Stimulated activated CD4-positive, alpha-beta T cell treated with anti-CD3 and anti-CD28 coated beads, Interleukin-12 subunit alpha, Interleukin-12 subunit beta, amount 100 ng/mL, for 4 hours (primary cell): ENCODE data around the gene MAP2K5.

ENCODE experiments used
- DNase-seq: peaks from one replicate; pipeline ENCODE4 v3.0.0-alpha.2; 2020

Gene MAP2K5

DNA sequence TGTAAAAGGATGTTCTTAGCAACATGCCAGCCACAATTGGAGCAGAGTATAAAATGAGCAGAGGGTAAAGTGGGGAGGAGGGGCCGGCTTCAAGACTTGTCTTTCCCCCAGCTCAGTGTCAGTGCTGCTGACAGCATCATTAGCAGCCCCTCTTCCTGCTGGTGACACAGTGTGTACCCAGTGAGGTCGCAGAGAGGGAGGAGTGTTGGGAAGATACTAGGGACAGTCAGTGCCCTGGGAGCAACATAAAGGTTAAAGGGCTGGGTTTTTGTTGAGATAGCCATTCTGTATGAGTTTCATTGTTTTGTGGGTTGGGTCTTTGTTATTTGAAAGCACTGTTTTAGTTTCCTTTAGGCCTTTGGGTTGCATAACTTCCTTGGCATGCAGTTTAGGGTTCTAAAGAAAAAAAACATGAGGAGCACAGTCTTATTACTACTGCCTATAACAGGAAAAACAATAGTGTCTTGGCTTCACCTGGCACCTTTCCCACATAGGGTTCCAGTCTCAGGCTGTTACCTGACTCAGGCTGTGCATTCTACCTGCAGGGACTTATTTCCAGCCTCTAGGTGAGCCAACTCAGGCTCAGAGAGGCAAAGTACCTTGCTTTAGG, 188.7 kb downstream of the MAP2K5 start:
- no peak for DNase-seq

DNA sequence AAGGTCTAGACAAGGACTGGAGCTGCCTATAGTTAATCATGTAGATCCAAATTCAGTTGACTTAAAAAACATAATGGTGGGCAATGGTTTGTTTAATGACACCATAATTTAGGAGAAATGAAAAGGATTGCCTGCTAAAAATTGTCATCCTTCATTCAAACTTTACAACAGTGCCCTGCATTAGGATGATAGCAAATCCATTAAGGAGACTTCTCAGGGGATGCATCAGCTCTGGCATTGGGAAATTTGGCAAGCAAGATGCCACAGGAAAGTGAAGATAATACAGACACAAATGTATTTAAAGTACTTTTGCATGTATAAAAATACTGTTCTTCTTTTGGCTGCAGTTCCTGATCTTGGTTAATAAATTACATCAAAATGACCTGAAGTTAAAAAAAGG, 189.7 kb downstream of the MAP2K5 start:
- no peak for DNase-seq

DNA sequence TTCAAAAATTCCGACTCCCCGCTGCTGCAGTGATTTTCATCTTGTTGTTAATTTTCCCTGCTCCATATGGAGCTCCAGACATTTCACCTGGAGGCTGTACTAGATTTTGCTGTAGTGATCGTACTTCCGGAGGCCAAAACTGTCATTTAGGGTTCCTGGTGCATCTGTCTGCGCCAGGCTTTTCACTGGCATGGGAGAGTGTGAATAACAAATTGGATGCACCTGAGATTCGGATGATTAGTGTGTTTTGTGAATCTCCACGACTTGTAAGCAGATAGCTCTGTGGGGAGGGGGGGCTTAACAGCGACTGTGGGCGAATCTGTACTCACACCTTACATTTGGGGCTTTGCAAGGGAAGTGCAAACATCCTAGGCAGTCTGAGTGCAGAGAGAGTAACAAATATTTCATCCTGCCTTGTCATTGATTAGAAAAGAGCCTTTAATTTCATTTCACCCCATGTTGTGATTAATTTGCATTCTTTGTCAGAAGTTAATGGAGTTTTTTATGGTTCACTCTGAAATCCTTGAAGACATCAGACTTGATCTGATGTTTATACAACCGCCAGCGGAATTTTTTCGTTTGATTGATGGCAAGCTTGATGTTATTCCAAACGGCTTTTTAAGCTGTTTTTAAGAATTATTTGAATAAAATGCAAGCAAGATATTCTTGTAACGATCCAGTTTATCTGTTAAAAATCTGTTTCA, 190.3 kb downstream of the MAP2K5 start:
- DNase-seq: no peak

DNA sequence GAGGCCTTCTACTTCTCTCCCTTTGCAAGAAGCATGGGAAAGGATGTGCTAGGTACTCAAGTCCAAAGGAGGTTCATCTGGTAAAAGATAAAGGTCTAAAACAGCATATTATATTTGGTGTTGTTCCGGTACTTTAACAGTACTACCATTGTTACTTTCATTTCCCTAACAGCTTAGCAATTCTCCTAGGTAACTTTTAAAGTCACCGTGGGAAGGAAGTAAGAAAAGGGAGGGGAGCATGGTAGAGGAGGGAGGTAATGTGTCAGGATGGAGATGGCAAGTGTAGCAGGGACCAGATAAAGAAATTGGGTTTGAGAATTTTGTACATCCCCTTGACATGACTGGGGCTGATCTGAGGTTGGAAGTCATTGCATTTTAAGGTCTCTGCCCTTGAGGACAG, 193.4 kb downstream of the MAP2K5 start:
- no peak for DNase-seq

DNA sequence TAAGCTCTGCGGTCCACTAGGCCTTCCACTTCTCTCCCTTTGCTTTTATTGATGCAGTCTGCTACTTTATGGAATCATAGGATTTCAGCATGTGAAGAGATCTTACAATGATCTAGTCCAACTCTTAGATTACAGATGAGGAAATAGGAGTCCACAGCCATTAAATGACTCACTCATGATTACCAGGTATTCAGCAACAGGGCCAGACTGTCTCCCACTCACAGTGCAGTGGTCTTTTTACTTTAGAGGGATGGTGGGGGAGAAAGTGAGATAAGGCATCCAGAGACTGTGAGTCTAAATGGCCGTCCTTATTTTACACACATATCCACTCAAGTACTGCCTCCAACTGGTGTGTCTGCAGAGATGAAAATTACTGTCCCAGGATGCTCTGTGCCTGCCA, 194.3 kb downstream of the MAP2K5 start:
- DNase-seq: no peak

DNA sequence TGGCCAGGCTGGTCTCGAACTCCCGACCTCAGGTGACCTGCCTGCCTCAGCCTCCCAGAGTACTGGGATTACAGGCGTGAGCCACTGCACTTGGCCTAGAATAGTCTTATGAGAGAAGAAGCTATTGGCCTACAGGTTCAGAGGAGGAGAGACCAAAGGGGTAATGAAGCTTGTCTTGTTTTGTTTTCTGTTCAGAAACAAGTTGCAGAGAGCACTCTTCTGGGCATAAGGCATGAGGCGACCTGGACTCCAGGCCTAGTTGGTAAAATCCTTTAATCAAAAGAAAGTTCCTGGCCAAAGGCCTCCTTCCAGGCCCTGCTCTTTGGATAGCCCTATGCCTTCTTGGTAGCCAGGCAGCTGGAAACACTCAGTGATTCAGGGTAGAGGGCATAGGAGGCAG, 195.6 kb downstream of the MAP2K5 start:
- DNase-seq: no peak

DNA sequence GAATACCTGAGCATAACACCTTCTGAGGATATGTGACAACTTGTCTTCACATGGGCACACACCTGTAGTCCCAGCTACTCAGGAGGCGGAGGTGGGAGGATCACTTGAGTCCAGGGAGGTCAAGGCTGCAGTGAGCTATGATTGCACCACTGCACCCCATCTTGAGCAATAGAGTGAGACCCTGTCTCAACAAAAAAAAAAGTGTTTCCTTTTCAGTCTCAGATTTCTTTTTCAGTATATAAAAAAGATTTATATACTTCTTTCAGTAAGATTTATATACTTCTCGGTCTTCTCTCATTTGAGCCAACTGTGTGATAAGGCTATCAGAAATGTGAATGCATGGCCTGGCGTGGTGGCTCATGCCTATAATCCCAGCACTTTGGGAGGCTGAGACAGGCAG, 197.9 kb downstream of the MAP2K5 start:
- DNase-seq: no peak

DNA sequence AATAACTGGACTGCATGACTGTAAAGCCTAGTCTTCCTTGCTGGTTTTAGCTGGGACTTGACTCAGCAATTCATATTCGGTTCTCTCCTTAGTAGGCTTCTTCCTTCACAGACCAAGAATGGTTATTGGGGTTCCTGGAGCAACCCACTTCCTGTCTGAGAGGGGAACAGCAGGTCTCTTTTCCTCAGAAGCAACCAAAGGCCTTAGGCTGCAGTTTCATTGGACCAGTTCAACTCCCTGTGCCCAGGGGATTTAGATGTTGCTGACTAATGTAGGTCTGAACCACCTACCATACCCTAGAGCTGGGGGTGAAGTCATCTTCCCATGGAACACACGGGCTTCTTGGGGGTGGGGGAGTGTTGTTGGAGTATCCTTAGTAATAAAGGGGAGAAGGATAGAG, 198.8 kb downstream of the MAP2K5 start:
- DNase-seq: no peak

DNA sequence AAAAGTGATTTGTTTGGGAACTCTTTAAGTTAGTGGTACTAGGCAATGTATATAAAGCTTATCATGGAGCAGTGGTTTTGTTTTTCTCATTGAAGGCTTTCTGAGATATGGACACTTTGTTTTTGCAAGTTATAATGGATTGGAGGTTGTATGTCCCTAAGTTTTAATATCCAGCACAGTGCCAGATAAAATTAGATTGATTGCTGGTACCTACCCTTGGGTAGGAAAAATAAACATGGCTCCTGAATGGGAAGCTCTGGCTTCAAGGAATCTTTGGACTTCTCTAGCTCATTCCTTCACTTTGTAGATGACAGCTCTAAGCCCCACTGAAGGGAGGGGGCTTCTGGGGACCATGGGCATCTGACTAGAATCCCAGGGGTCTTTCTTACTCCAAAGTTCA, 201.1 kb downstream of the MAP2K5 start:
- no peak for DNase-seq

DNA sequence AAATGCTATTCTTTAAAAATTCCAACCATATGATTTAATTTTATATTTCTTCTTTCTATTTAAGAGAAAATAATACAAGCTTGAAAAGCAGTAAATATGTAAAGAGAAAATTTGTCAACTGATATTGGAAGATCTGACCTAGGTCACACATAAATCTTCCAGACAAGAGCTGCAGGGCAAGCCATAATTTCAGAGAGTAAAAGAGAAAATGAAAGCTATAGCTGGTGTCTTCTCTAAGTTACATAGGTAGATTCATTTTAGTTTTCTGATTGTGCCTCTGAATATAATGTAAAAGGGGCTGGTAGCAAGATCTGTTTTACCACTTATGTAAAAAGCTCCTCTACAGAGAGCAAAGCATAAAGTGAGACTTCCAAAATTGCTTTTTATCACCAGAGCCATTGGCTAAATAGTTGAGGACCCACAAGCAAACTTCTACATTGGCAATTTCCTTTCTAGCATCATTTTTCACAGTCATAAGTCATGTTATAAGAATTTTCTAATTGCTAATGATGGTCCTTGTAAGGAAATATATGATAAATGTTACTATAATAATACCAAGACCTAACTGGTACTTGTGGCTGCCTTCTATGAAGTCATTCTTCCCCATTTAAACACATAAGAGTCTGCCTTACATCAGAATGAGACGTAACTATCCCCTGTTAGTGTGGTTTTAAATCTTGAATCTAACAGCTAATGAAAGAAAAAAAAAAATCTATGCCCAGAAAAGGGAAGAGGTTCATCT, 202.0 kb downstream of the MAP2K5 start:
- no peak for DNase-seq

DNA sequence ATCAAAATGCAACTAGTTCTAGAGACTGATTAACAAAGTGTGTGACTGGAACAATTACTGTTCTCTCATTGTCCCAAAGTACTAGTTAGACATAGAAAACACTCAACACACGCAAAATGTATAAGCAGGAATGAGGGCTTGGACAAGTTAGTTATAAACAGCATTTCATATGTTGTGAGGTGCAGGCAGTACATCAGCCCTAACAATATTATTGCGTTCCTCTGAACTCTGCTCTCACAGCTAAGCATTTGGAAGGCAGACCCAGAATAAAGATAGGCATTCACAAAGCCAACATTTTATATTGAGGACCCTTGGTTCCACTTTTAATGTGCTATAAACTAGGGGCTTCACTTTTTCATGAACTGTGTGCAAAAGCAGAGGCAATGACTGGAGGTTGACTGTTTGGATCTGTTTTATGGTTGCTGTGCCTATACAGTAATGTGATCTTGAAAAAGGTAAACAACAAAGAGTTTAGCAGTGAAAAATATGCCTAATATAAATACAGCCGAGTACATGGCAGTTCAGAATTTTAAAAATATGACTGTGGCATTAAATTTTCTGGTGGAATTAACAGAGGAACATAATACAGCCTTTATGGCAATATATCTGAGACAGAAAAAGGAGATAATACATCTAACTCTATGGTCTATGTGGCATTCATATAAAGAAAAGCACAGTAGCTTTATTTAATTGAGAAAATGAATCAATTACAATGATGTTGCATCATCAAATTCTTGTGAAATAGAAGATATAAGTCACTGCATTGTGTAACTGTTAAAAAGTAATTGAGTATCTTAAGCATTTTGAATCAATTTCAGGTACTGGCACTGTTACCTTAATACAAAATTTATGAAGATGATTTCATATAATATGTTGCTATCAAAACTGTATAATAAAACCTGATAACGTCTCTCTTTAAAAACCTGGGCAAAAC, 202.8 kb downstream of the MAP2K5 start:
- DNase-seq: no peak

DNA sequence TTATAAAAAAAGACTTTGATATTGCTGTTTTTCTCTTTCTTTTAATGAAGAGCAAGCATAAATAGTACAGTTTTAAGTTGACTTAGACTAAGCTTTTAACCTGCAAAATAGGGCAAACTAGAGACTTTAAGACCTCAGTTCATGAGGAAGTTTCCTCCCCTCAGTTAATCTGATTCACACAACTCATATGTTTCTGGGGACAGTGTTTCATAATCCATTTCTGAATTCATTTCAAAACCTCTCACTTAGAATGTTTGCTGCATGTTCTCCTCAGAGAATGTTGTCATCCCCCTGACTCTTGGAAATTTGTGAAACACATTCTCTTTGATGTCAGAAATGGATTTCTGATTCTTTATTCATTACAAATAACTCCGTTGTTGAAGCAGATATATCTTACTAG, 203.5 kb downstream of the MAP2K5 start:
- DNase-seq: no peak

DNA sequence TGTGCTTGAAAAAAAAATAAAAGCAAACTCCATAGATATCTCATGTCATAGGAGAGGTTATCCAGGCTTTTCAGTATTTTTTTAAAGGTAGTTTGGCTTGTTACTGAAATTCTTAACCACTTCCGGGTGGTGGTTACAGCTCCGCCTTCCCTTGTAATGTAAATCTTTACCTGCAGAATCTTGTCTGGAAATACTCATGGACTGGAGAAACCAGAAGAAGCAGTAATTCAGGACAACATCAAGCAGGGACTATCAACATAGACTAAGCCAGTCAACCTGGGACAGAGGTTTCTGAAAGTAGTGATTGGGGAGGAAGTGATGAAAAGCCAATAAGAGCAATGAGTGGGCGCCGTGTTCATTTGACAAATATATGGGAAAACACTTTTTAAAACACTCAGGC, 203.9 kb downstream of the MAP2K5 start:
- no peak for DNase-seq

DNA sequence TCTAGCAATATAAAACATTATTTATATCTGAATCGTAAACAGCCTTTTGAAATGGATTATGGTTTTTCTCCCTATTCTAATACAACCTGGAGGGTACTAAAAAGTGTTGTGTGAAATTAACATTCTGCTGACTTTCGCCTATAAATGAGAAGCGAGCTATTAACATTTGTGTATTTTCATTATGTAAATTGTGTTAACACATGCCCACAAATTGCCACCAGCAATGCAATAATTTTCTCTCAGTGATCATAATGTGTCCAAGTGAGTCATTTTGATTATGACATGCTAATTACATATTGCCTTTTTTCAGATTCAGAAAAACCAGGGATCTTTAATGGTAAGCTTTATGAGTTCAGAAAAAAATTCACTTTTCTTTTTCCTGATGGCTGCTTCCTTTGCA, 205.4 kb downstream of the MAP2K5 start:
- no peak for DNase-seq

DNA sequence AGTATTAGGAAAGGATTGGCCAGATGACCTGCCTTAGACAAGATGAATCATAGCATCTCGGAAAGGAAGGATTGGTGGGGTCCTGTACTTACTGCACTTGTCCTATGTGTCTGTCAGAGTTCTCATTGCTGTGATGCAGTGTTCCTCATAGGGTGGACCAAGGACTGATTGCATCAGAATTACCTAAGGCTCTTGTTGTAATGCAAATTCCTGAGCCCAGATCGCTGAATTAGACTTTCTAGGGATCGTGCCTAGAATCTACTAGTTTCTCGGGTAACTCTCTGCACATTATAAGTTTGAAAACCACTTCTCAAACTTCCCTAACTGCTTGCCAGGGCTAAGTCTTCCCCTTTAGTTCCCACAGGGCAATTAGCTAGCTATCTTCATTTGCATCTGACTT, 207.9 kb downstream of the MAP2K5 start:
- DNase-seq: no peak

DNA sequence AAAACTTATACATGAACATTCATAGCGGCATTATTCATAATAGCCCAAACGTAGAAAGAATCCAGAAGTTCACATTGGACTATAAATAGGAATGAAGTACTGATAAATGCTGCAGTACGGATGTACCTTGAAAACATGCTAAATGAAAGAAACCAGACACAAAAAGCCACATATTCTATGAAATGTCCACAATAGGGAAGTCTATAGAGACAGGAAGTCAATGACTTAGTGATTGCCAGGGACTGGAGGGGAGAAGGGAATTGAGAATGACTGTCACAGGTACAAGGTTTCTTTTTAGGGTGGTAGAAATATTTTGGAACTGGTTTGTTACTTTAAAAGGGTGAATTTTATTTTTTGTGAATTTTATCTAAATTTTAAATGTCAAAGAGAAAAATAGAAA, 211.4 kb downstream of the MAP2K5 start:
- DNase-seq: no peak

DNA sequence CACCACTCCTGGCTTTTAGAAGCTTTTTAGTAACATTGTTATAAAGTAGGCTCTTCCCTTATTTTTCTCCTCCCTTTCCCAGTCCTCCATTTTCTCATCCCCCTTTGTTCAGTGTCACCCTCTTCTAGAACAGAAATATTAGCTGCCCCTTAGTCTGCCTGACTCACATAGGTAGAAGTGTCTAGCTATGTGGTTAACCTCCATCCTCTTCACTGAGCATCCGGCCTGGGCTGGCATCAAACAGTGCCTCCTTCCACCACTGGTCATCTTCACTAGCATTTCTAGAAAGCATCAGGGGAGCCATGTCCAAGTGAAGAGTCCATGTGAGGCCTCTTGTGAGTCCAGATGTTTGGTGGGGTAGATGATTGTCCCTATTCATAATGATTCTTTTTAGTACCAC, 212.8 kb downstream of the MAP2K5 start:
- no peak for DNase-seq

DNA sequence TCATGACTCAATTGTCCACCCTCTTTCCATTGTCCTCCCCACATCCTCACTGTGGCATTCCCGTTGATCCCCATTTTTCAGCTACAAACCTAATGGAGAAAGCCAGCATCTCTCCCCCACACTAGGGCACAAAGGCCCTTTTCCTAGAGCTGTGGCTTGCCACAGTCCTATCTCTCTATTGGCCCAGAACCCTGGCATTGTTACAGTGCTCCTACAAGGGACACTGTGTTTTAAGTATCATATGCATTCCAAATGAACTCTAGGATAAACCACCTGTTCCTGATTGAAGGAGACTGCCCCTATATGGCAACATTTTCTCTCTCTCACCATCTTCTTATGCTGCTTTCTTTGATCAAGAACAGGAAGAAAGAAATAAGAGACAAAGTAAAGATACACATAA, 213.4 kb downstream of the MAP2K5 start:
- DNase-seq: no peak

DNA sequence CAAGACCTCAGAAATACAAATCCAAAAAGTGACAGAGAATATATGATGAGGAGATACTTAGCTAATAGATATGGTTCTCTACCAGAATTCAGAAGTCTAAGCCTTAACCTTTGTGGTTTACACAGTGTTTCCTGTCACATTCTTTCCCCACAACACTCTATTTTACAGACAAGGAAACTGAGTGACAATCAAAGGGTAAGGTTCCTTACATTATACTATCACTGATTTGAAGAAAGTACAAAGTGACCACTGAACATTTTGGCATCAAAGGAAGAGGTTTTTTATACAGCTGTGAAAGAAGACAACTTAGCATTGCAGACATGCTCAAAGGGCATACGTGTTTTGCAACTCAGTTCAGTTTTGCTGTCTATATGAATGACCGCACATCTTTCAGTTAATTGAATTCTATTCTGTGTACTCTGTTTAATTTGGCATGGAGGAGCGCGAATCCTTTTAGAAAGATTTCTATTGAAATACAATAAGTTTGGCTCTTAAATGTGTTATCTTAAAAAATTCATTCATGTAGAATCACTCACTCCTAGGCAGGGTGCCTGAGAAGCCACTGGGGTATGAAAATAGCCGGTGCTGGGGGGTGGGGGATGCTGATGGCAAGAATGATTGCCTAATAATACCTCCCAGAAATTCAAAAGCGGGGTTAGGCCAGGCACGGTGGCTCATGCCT, 216.3 kb downstream of the MAP2K5 start:
- DNase-seq: no peak

DNA sequence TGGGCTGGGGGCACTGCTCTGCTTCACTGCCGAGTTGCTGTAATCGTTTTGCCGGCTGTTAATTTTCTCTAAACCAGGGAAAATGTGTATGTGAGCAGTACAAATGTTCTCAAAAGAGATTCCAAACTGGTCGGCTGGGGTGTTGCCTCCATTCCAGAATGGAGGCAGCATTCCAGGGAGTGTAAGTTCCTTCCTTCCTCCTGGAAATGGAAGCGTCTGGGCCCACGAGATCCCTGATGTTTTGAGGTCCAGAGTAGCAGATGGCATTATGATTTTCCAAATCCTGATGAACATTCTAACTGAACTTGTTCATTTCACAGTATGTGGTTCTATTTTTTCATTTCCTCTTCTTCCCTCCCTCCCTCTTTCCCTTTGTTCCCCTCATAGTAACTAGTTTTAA, 218.4 kb downstream of the MAP2K5 start:
- DNase-seq: no peak

DNA sequence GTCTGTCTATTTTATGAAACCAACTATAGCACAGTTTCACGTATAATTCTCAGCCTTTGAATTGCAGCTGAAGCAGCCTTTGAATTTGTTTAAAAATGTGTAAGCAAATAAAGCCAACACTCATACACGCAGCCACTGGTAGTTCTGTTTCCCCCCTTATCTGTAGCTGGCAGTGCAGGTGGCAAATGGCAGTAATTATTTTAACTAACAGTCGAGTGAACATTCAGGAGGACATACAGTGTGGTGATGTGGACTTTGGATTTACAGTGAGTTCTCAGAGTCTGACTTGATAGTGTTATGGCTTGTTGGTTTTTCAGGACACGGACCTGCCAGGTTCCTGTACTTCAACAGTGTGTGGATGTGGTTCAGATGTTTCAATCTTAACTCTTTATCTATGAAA, 218.8 kb downstream of the MAP2K5 start:
- no peak for DNase-seq

DNA sequence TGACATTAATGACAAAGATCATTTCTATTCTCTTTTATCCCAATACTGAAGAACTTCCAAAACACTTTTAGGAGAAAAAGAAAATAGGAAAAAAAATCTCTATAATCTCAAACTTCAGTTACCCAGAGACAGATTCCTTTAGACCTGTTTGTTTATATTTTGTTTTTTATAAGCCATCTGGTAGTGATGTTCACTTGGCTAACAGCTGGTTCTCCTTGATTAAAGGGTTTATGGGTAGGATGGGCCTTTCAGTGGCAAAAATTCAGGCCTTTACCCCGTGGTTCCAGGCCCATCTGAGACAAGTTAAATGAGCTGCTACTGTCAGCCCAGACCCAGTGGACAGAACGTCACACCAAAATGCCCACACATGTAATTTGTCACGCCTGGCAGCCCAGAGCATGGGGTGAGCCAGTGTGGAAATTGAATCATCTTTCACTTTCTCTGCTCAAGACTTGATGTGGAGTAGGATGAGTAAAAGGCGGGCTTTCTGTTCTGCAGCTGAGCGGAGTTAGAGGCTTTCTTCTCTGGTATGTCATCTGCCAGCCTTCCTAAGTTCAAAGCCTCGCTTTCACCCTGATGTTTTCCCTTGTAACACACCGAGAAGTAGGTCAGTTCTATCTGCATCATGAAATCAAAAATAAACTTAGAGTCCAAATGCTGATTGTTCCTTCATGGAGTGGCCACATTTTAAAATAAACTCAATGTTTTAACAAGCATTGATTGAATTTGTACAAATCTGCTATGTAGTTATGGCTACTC, 220.3 kb downstream of the MAP2K5 start:
- peak; percentile 44 for DNase-seq
